Transverse colon (tissue), 4 donors: Measurements from ENCODE around the gene BLID. TPM values are rescaled to one million over a fixed set of nuclear protein-coding genes. Genes with fewer than 3 reads are reported as not detected.

ENCODE experiments used
- DNase-seq: peaks from one replicate; pipeline ENCODE4 v3.0.0-alpha.2; 2019
- H3K27ac ChIP-seq, 4 donors: fragments of 200-600 bp; sonication (generic); 2 replicates each; pipeline ENCODE4 v1.5.1; 2016 to 2018; ENCODE audit warnings: inconsistent platforms in 4 of 4
- H3K27me3 ChIP-seq: fragments of 200-600 bp; sonication (generic); 2 replicates; pipeline ENCODE4 v1.5.1; 2017; ENCODE audit warnings: inconsistent platforms
- H3K36me3 ChIP-seq, 4 donors: fragments of 200-600 bp; sonication (generic); 2 replicates each; pipeline ENCODE4 v1.5.1; 2017 to 2019; ENCODE audit warnings: inconsistent platforms in 4 of 4
- H3K4me1 ChIP-seq, 4 donors: fragments of 200-600 bp; sonication (generic); 2 replicates each; pipeline ENCODE4 v1.5.1; 2017 to 2020; ENCODE audit warnings: inconsistent platforms in 4 of 4
- H3K4me3 ChIP-seq, 4 donors: fragments of 200-600 bp; sonication (generic); 1 replicate in 1 of 4; 2 replicates in 3 of 4; pipeline versions ENCODE4 v1.5.1 to v1.6.1; 2017 to 2019; ENCODE audit warnings: inconsistent platforms in 4 of 4
- H3K9me3 ChIP-seq, 2 donors: fragments of 200-600 bp; sonication (generic); 2 replicates each; pipeline ENCODE4 v1.5.1; 2017 to 2019; ENCODE audit warnings: inconsistent platforms in 2 of 2
- EP300 ChIP-seq: sonication (generic); formaldehyde crosslinking; IDR thresholded peaks from one replicate; pipeline ENCODE4 v1.6.1; 2017; ENCODE audit warnings: antibody characterized with exemption, low read depth
- POLR2A ChIP-seq: fragments of 450-650 bp; IDR thresholded peaks from one replicate; pipeline ENCODE4 v1.6.1; 2016; ENCODE audit warnings: antibody characterized with exemption, mild to moderate bottlenecking, moderate library complexity
- POLR2AphosphoS5 ChIP-seq, 3 donors: sonication (generic); formaldehyde crosslinking; IDR thresholded peaks; one replicate each; pipeline ENCODE4 v1.6.1; 2016; ENCODE audit warnings: antibody characterized with exemption in 3 of 3
- whole genome bisulfite sequencing, 2 donors: methylation state at CpG; one replicate each; pipeline ENCODE4 v1.1.5; 2018; ENCODE audit warnings: low coverage in 1 of 2; 5-methylcytosine and 5-hydroxymethylcytosine counted together
- in situ Hi-C, 4 donors: fragments of 200-750 bp; cut with MboI; loops; one replicate each; pipeline versions ENCODE4 v1.15.0 to v1.15.1; 2017; ENCODE audit warnings: low sequenced_read_pairs in 3 of 4, low pct_ligation_motif_present in 1 of 4, low pct_unique_long_range_greater_than_20kb in 1 of 4
- intact Hi-C: fragments of 100-400 bp; cut with DNase I; formaldehyde crosslinking; loops from one replicate; pipeline ENCODE4 v1.15.1; 2023; ENCODE audit warnings: low total_unique reads
- total RNA-seq, 4 donors: library from RNA; depleted of rRNA; stranded (reverse); fragments of >200 nt; gene quantifications; one replicate each; pipeline ENCODE4 v1.1.0, GENCODE V29; 2016
- TF ChIP-seq, protein P1 (sequence below), 5 experiments: fragments of 200-600 bp in 3 of 5; fragments of 450-650 bp in 2 of 5; sonication (generic) in 3 of 5; IDR thresholded peaks; 1 replicate in 2 of 5; 2 replicates in 3 of 5; pipeline ENCODE4 v1.5.1; 2016 to 2017; ENCODE audit warnings: antibody characterized with exemption in 5 of 5, inconsistent platforms in 3 of 5, mild to moderate bottlenecking in 2 of 5, moderate library complexity in 1 of 5

Gene BLID
- total RNA-seq, 4 donors from 2014 or later, result not detected

DNA sequence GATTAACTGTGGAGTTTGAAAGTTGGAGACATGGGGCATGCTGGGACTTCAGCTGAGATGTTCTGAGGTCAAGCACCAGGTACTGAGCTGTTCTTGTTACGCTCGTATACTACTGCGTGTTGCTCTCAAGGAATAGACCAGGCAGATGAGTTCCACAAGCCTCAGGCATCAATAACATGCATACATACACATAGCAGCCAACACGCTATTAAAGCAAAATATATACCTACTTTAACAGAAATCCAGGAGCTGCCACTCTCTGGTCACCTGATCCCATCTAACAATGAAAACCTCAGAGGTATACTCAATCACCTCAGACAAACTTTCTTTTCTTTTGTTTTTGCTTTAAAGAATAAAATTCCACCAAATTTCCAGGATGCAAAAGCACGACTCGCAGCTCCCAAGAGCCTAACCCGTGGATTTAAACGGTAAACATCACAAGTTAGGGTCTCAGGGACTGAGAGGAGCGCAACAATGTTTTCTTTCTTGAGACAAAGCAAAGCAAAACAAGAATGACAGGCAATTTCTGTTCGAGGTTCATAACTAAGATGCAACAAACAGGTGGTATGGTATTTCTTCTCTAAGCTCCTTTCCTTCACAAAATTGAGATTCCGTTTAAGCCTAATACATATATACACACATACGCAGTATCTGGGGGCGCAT lies 16.5 kb downstream of the BLID start:
- H3K27ac ChIP-seq, result peak overlapping the region; percentile 69 to 87 (median 75)
- in situ Hi-C loops, result loop anchor here in 2 of 4 donors (10.0 kb wide), 1 partner anchor 445 kb away; no protein-coding TSS in a partner anchor
- 53 to 65% methylated on average over 13 of the region's 13 CpGs for WGBS, 2 donors

DNA sequence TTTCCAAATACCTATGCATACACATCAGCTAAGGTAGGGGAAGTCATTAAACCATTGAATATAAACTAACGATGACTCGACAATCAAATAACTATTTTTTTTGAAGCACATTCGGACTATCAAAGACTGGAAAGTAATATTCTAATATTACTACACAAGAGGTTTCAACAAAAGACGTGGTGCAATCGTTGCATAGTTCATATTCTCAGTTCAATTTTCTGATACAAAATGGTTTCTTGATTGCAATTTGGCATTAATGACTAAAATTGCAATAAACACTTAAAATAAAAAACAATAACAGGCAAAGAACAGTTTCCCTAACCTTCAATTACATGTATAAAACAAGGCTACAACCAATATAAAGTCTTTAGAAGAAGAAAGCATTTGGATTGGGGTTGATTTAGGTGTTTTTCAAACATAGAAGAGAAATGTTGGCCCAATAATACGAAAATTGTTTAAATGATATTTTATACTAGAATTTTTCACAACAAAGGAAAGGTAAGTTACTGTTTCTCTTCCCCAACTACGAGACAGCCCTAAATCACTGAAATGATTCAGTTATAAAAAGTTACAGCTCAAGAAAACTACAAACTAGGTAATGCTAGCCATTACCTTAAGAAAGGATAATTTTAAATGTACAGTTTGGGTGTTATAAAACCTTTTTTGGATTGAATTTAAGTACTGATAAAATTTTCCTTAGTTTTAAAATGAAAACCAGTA lies 17.6 kb downstream of the BLID start:
- intact Hi-C loops, result no loop called here
- peaks cover 0 to 5% (median 0%) of the 10 kb centered on the region in 4 donors for H3K4me1 ChIP-seq
- 51 to 58% methylated on average over 7 of the region's 7 CpGs for WGBS, 2 donors
- no peaks in the 10 kb centered on the region for H3K36me3 ChIP-seq
- peak overlapping the region in 3 of 4 donors; percentile 30 to 41 (median 34) for H3K4me3 ChIP-seq
- in situ Hi-C loops, result no loop called here
- H3K27ac ChIP-seq, result peak overlapping the region; percentile 69 to 87 (median 75)
- DNase-seq, result no peak
- peaks cover 42% of the 10 kb centered on the region for H3K27me3 ChIP-seq
- no peaks in the 10 kb centered on the region for H3K9me3 ChIP-seq
- TF ChIP-seq, protein P1, sequence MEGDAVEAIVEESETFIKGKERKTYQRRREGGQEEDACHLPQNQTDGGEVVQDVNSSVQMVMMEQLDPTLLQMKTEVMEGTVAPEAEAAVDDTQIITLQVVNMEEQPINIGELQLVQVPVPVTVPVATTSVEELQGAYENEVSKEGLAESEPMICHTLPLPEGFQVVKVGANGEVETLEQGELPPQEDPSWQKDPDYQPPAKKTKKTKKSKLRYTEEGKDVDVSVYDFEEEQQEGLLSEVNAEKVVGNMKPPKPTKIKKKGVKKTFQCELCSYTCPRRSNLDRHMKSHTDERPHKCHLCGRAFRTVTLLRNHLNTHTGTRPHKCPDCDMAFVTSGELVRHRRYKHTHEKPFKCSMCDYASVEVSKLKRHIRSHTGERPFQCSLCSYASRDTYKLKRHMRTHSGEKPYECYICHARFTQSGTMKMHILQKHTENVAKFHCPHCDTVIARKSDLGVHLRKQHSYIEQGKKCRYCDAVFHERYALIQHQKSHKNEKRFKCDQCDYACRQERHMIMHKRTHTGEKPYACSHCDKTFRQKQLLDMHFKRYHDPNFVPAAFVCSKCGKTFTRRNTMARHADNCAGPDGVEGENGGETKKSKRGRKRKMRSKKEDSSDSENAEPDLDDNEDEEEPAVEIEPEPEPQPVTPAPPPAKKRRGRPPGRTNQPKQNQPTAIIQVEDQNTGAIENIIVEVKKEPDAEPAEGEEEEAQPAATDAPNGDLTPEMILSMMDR (IDR thresholded peaks at IDR 0.05), result no peak
- TF ChIP-seq EP300 (no peak), POLR2AphosphoS5 (IDR thresholded peaks at IDR 0.05) (no peak)

More for the DNA sequence above, 16.5 kb downstream of the BLID start:
- DNase-seq, result no peak
- Histone ChIP-seq H3K4me1 (peaks cover 0 to 5% (median 0%) of the 10 kb centered on the region in 4 donors), H3K9me3 (no peaks in the 10 kb centered on the region), H3K27me3 (peaks cover 42% of the 10 kb centered on the region), H3K4me3 (peak overlapping the region; percentile 16 to 41 (median 32)), H3K36me3 (no peaks in the 10 kb centered on the region)
- intact Hi-C loops, result loop anchor here (5.0 kb wide), 1 partner anchor 103 kb away; no protein-coding TSS in a partner anchor
- TF ChIP-seq, protein P1 (IDR thresholded peaks at IDR 0.05), result no peak
- TF ChIP-seq EP300 (no peak), POLR2AphosphoS5 (IDR thresholded peaks at IDR 0.05) (no peak), POLR2A (no peak)

DNA sequence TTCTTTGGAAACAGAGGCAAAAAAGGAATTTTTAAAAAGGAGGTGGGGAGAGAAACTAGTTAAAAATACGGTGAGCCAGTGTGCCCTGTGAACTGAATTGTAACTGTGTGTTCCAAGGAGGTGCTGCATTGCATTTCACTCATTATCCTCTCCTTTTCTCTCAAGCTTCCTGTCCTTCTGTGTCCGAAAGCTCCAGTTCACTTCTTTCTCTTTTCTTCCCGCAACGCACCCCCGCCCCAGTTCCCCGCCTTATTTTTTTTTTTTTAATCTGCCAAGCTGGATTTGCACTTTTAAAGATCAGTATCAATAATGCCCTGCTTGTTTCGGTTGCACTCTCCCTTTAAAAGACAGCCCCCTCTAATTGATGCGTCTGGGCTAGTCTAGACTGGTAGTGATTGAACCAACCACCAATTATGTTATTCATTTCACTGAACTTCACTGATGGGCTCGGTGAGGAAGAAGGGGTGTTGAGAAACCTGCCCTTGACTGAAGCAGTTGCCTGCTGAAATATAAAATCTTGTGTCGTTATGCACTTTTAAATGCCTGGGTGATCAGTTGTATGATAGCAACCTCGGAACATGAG lies 18.5 kb downstream of the BLID start:
- Histone ChIP-seq H3K4me1 (peaks cover 0 to 5% (median 0%) of the 10 kb centered on the region in 4 donors), H3K27me3 (peaks cover 42% of the 10 kb centered on the region), H3K36me3 (no peaks in the 10 kb centered on the region), H3K4me3 (peak overlapping the region in 3 of 4 donors; percentile 10 to 41 (median 20)), H3K9me3 (no peaks in the 10 kb centered on the region), H3K27ac (peak overlapping the region; percentile 69 to 87 (median 75))
- intact Hi-C loops (no loop called here), in situ Hi-C loops (no loop called here)
- DNase-seq, result no peak
- TF ChIP-seq, protein P1 (IDR thresholded peaks at IDR 0.05), result no peak
- no peak for TF ChIP-seq EP300
- no peak for TF ChIP-seq POLR2AphosphoS5 (IDR thresholded peaks at IDR 0.05)
- no peak for TF ChIP-seq POLR2A
- WGBS, 2 donors, result 52 to 62% methylated on average over 10 to 11 of the region's 11 CpGs
